Measurements from ENCODE around the gene CDC20B.
A peak's percentile ranks its signal among the peaks of the same experiment; 100 is the strongest.
"Not testable (repeated sequence)": the region's sequence is repeated elsewhere in the genome, so short reads cannot be mapped to it uniquely, and the experiment has no call there.

Gene CDC20B

DNA sequence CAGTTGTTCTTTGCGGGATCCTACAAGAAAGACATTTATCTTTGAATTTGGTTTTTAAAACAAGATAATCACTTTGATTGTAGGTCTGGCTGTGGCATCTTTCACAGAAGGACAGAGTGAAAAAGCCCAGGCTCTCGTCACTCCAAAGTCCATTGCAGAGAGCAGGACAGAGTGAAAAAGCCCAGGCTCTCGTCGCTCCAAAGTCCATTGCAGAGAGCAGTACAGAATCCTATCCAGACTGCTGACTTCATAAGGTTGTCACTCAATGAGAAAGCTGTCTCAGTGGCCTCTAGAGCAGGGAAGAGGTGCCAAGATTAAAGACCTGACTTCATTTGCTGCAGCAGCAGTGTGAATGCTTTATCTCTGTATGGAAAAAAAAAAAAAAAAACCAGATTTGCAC lies 29.4 kb downstream of the CDC20B start:
- ATAC-seq (no peak), DNase-seq (no peak)
- Mint-ChIP-seq H3K27ac (no peak overlapping the region), H3K4me1 (peaks cover 33% of the 10 kb centered on the region), H3K9me3 (no peaks in the 10 kb centered on the region), H3K4me3 (no peak overlapping the region), H3K27me3 (peaks cover 21% of the 10 kb centered on the region), H3K36me3 (ENCODE audit: low read depth) (no peaks in the 10 kb centered on the region)

DNA sequence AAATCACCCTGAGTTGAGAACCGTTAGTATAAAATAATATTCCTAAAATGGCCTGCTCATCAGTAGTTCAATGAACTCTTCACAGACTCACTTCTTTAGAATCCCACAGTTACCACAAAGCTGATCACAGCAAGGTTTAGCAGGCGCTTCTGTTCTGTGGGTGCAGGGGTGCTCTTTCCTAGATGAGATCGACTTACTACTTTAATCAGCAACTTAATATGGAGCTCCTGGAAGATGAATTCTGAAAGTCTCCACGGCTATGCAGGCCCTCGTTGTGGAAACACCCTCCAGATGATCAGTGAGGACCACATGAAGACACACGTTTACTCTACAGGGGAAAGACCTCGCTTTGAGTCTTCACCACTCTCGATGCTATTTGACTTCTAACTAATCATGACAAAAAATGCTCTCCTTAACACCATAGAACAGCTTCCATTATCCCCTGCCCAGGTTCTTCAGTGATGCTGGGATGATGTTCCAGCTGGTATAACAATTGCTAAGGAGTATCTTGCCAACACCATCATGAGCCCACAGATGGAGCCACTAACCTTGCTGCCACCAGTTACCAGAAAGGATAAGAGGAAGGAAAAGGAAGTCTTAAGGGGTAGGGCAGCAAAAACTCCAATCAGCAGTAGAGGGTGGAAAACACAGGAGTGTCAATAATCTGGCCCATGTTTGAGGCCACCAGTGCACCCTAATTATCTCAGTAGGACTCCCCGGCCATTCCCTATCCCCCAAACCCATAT lies 30.9 kb downstream of the CDC20B start:
- no peaks in the 10 kb centered on the region for H3K36me3 Mint-ChIP-seq (ENCODE audit: low read depth)
- ATAC-seq (peak; percentile 79), DNase-seq (peak; percentile 15)
- no peaks in the 10 kb centered on the region for H3K9me3 Mint-ChIP-seq
- H3K4me3 Mint-ChIP-seq, result no peak overlapping the region
- peaks cover 33% of the 10 kb centered on the region for H3K4me1 Mint-ChIP-seq
- H3K27ac Mint-ChIP-seq, result peak overlapping the region; percentile 68
- peaks cover 23% of the 10 kb centered on the region for H3K27me3 Mint-ChIP-seq

DNA sequence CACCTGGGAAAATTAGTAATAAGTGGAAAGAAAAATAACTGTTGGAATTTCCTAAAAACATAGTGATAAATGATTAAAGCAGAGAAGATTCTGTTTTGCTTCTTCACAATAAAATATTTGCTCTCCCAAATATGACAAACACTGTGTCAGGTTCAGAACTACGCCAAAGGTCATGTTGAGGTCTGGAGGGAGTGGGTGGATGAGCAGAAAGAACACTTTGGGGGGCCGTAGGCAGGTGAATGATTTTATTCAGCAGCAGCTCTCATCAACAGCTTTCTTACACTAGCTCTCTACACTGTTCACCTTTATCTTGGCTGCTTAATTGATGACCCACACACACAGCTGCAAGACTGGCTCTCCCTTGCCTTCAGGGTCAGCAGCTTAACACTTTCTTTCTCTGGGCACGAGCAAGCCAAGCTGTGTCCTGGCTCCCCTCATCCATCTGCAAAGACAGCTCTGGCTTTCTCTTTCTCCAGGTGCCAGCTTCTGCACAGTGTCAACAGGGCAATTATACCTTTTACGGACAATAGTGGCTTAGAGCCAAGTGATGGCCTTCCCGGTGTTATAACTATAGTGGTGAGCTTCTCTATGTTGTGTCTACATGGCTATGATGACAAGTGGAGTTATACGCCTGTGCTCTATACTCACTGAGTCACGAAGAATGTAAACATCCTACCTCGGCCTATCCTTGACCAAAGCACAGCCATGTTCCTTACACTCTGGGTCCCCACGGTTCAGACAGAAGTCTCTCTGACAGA lies 31.9 kb downstream of the CDC20B start:
- ATAC-seq, result peak; percentile 42
- no peak overlapping the region for H3K27ac Mint-ChIP-seq
- no peaks in the 10 kb centered on the region for H3K36me3 Mint-ChIP-seq (ENCODE audit: low read depth)
- DNase-seq, result peak; percentile 20
- peaks cover 18% of the 10 kb centered on the region for H3K27me3 Mint-ChIP-seq
- no peak overlapping the region for H3K4me3 Mint-ChIP-seq
- peaks cover 27% of the 10 kb centered on the region for H3K4me1 Mint-ChIP-seq
- H3K9me3 Mint-ChIP-seq, result no peaks in the 10 kb centered on the region

DNA sequence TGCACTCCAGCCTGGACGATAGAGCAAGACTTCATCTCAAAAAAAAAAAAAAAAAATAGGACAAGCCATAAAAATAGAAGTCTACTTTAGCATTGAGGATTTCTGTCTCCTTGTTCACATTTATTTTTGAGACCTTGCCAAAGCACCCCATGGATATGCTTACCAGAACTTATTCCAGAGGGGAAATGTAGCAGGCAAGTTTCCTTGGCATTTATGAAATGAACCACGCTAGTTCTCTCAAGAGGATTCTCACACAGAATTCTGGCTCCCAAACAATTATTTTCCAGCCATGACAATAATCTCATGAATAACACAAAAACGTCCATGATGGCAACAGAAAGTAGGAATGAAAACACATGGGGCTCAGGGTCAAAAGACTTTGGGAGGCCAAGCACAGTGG lies 36.5 kb downstream of the CDC20B start:
- Mint-ChIP-seq H3K36me3 (ENCODE audit: low read depth) (peaks cover 3% of the 10 kb centered on the region), H3K4me3 (no peak overlapping the region), H3K27me3 (peaks cover 10% of the 10 kb centered on the region), H3K9me3 (peaks cover 9% of the 10 kb centered on the region), H3K4me1 (peaks cover 30% of the 10 kb centered on the region), H3K27ac (no peak overlapping the region)
- no peak for DNase-seq
- no peak for ATAC-seq

DNA sequence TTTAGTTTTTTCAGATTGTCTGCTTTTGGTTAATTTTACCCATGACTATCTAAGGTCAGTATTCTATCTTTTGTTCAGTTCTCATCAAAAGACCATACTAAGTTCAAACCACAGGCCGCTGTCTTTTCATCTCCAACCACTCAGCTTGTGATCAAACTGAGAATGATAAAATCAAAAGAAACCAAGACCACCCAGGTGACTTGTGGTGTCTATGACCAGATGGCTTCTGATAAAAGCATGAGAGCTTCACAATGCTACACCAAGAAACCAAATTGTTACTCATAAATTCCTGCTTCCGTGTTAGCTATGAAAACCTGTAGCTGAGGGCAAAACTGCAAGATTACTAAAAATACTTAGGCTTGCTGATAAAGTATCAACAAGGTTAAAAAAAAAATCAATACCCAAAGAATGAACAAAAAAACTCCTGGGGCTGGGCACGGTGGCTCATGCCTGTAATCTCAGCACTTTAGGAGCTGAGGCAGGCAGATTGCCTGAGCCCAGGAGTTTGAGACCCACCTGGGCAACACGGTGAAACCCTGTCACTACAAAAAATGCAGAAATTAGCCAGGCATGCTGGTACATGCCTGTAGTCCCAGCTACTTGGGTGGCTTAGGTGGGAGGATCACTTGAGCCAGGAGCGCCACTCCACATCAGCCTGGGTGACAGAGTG lies 38.8 kb downstream of the CDC20B start:
- Mint-ChIP-seq H3K4me1 (peaks cover 19% of the 10 kb centered on the region), H3K27me3 (peaks cover 15% of the 10 kb centered on the region), H3K4me3 (peak overlapping the region; percentile 41), H3K36me3 (ENCODE audit: low read depth) (peaks cover 13% of the 10 kb centered on the region), H3K27ac (peak overlapping the region; percentile 69), H3K9me3 (peaks cover 20% of the 10 kb centered on the region)
- peak; percentile 94 for ATAC-seq
- DNase-seq, result peak; percentile 28

DNA sequence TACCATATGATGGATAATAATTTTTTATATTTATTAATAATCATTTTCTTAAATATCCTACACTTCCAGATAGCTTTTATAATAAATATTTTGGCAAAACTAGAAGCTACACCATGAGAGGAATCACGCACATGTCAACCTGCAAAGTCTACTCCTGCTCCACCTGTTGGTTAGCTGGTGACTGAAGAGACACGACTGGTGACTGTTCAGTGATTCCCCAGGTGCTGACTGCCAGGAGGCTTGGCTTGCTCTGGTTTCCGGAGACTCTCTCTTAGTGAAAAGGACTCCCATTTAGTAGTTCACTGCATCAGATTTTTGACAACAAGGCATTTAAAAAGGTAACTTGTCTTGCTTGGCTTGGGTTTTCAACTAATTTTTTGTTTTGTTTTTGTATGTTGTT lies 49.6 kb downstream of the CDC20B start:
- no peak for ATAC-seq

DNA sequence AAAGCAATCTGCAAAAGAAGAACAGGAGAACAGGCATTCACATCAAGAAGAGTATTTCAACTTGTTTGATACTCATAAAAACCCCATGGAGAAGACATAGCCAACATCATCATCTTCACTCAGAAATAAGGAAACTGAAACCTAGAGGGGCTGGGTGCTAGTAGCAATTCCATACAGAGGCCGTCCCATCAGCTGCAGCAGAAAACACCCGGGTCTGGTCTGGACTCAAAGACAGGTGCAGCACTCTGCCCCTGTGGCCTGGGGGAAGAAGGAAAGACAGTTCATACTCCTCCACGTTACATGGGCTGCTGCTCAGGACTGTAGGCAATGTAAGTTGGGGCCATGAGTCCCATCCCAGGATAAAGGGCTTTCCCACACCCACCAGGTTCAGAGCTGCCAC lies 58.9 kb downstream of the CDC20B start:
- Mint-ChIP-seq H3K27ac (no peak overlapping the region), H3K4me3 (no peak overlapping the region), H3K27me3 (no peaks in the 10 kb centered on the region), H3K4me1 (peaks cover 13% of the 10 kb centered on the region), H3K36me3 (ENCODE audit: low read depth) (no peaks in the 10 kb centered on the region), H3K9me3 (no peaks in the 10 kb centered on the region)
- DNase-seq (no peak), ATAC-seq (peak; percentile 33)

More for the DNA sequence above, 49.6 kb downstream of the CDC20B start:
- Mint-ChIP-seq H3K4me1 (no peaks in the 10 kb centered on the region), H3K4me3 (no peak overlapping the region), H3K9me3 (no peaks in the 10 kb centered on the region), H3K36me3 (ENCODE audit: low read depth) (no peaks in the 10 kb centered on the region), H3K27me3 (no peaks in the 10 kb centered on the region), H3K27ac (no peak overlapping the region)
- no peak for DNase-seq

DNA sequence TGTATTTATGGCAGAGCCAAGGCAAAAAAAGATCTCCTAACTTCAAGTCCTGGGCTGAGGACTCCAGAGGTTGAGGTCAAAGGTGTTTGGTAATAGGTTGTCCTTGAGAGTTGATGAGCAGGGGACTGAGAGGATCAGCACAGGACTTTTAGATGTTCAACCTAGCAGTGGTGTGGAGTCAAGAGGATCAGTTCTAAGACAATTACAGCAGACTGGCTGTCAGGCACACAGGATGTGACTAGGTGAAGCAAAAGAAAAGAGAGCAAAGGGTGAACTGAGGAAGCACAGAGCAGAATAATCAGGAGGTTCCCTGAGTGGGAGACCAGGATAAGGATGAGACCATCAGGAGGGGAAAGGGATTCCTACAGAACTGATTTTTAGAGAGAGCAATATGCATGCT lies 59.6 kb downstream of the CDC20B start:
- Mint-ChIP-seq H3K36me3 (ENCODE audit: low read depth) (no peaks in the 10 kb centered on the region), H3K27ac (no peak overlapping the region), H3K4me3 (no peak overlapping the region), H3K27me3 (no peaks in the 10 kb centered on the region), H3K4me1 (peaks cover 17% of the 10 kb centered on the region), H3K9me3 (no peaks in the 10 kb centered on the region)
- no peak for DNase-seq
- no peak for ATAC-seq

DNA sequence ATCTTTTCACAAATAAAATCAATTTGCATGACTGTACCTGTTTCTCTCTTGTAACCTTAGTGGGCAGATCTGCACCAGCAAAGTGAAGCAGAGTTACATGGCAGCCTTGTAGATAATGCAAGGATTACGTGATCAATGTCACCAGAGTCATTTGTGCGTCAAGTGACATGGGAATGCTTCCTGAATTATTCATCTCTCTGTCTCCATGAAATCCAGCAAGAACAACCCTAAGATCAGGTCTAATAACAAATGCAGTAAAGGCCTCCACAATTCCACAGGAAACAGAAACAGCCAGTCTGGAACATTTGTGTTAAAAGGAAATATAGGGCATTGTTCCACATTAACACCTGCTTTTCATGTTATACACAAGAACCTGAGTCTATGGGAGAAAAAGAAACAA lies 62.8 kb downstream of the CDC20B start:
- no peak for DNase-seq
- Mint-ChIP-seq H3K27me3 (no peaks in the 10 kb centered on the region), H3K36me3 (ENCODE audit: low read depth) (no peaks in the 10 kb centered on the region), H3K9me3 (no peaks in the 10 kb centered on the region), H3K27ac (no peak overlapping the region), H3K4me3 (no peak overlapping the region), H3K4me1 (peaks cover 25% of the 10 kb centered on the region)
- no peak for ATAC-seq

DNA sequence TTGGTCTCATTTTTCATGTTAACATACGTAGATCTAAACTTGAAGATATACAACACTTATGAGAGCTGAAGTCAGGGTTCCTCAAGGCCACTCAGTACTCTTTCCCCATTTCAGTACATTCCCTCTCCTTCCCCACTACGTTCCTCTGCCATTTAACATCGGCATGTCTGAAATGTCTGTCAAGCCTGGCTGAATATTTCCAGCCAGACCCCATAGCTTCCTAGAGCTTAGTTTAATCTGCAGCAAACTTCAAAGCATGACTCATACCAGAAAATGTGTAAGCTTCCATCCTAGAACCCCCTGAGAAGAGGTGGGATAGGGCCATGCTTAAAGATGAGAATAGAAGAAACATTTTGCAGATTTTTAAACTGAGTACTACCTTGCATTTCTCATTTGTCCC lies 64.3 kb downstream of the CDC20B start:
- H3K27me3 Mint-ChIP-seq, result no peaks in the 10 kb centered on the region
- no peak overlapping the region for H3K4me3 Mint-ChIP-seq
- no peak overlapping the region for H3K27ac Mint-ChIP-seq
- no peaks in the 10 kb centered on the region for H3K9me3 Mint-ChIP-seq
- no peaks in the 10 kb centered on the region for H3K36me3 Mint-ChIP-seq (ENCODE audit: low read depth)
- no peak for DNase-seq
- peaks cover 37% of the 10 kb centered on the region for H3K4me1 Mint-ChIP-seq
- ATAC-seq, result no peak

DNA sequence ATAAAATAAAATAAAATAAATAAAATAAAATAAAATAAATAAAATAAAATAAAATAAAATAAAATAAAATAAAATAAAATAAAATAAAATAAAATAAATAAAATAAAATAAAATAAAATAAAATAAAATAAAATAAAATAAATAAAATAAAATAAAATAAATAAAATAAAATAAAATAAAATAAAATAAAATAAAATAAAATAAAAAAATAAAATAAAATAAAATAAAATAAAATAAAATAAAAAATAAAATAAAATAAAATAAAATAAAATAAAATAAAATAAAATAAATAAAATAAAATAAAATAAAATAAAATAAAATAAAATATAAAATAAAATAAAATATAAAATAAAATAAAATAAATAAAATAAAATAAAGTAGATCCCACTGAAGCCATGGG lies 67.0 kb downstream of the CDC20B start:
- not testable (repeated sequence) for H3K27ac Mint-ChIP-seq; DNase-seq; H3K9me3 Mint-ChIP-seq; H3K27me3 Mint-ChIP-seq; H3K4me3 Mint-ChIP-seq; H3K36me3 Mint-ChIP-seq (ENCODE audit: low read depth); ATAC-seq
- peaks cover 54% of the 10 kb centered on the region for H3K4me1 Mint-ChIP-seq

DNA sequence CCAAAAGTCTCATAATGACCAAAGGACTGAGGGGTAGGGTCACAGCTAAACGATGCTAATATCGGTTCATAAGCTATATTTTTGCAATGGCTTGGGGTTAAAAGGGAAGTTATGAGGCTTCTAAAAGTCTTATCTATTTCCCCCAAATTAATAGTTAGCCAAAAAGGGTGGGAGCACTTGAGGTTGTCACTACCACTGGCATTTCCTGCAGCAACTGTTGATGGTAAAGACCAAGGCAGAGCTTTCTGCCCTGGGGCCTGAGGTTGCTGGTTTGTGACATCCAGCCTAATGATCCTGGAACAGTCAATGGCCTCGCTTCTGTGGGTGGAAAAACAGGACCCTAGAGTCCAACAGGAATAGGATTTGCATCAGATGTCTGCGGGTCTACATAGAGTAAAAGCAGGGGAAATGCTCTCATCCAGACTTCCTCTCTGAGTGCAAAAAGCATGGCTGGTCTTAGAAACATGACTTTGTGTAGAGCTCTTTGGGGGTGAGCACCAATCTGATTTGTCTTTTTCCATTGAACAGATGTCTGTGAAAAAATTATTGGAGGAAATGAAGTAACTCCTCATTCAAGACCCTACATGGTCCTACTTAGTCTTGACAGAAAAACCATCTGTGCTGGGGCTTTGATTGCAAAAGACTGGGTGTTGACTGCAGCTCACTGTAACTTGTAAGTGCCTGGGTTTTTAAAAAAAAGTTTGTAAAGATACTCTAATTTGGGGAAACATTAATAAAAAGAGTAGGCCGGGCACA lies 67.9 kb downstream of the CDC20B start:
- H3K27me3 Mint-ChIP-seq, result no peaks in the 10 kb centered on the region
- DNase-seq, result no peak
- H3K4me1 Mint-ChIP-seq, result peaks cover 62% of the 10 kb centered on the region
- no peak for ATAC-seq
- no peak overlapping the region for H3K27ac Mint-ChIP-seq
- H3K36me3 Mint-ChIP-seq (ENCODE audit: low read depth), result peaks cover 10% of the 10 kb centered on the region
- peak overlapping the region; percentile 62 for H3K4me3 Mint-ChIP-seq
- H3K9me3 Mint-ChIP-seq, result peaks cover 5% of the 10 kb centered on the region

DNA sequence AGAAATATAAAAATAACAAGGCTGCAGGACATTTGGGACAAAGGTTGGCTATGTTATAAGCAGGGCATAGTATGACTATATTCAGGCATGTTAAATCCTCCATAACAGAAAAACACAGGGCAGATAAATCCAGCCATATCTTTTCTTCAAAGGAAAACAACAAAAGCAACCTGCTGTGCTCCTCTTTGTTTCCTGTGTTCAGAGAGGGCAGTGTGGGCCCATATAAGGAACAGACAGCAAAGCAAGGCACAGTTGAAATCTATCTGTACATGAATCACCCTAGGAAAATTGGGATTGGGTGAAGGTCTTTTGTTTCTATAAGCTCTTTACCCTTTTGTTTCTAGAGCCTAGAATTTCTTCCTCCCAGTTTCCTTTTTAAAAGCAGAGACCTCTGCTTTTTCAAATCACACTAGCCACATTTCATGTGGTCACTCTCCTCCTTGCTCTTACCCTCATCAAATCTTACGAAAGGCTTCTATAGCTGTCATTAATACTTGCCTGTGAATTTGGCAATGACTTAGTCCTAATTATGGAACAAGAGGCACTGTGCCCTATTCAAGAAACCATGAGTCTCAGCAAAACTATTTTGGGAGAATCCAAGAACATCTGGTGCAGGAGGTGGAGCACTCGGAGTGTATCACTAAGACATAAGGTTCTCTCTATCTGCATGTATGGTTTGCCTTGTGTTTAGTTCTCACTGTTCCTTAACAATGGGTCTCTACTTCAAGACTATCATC lies 68.8 kb downstream of the CDC20B start:
- no peak for ATAC-seq
- peak overlapping the region; percentile 13 for H3K27ac Mint-ChIP-seq
- H3K27me3 Mint-ChIP-seq, result no peaks in the 10 kb centered on the region
- no peak for DNase-seq
- H3K9me3 Mint-ChIP-seq, result peaks cover 11% of the 10 kb centered on the region
- peak overlapping the region; percentile 62 for H3K4me3 Mint-ChIP-seq
- H3K36me3 Mint-ChIP-seq (ENCODE audit: low read depth), result peaks cover 14% of the 10 kb centered on the region
- H3K4me1 Mint-ChIP-seq, result peaks cover 66% of the 10 kb centered on the region

DNA sequence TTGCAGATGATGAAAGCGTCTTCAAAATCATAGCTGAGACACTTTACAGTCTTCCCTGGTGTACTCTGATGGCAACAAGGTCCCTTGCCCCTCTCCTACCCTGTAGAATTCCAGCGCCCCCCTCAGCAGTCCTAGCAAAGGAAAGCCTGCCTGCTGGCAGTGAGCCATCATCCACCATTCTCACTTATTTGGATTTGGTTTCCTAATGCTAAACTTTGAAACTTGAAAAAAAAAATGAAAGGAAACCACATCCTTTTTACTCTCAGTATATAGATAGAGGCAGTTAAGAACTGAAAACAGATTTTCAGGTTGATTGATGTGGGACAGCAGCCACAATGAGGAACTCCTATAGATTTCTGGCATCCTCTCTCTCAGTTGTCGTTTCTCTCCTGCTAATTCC lies 70.6 kb downstream of the CDC20B start, which contains the start of gene GZMA:
Gene GZMA, plus strand, starts transcription at position 299 of the 400 bp plus-strand sequence. Its CDS starts 37 bp downstream, at position 336.
- Mint-ChIP-seq H3K27ac (peak within 1 kb of the TSS; percentile 81), H3K4me1 (peaks cover 79% of the 10 kb centered on the region), H3K27me3 (no peaks in the 10 kb centered on the region), H3K36me3 (ENCODE audit: low read depth) (peaks cover 23% of the 10 kb centered on the region), H3K9me3 (peaks cover 22% of the 10 kb centered on the region), H3K4me3 (peak within 1 kb of the TSS; percentile 62)
- peak; percentile 80 for ATAC-seq
- peak; percentile 34 for DNase-seq

All from activated naive CD8-positive, alpha-beta T cell treated with anti-CD3 and anti-CD28 coated beads, Interleukin-2, amount 50 U/mL, for 24 hours (primary cell).